Measurements from ENCODE around the gene LRRC4C. TPM values are rescaled to one million over a fixed set of nuclear protein-coding genes. Genes with fewer than 3 reads are reported as not detected.

Gene LRRC4C
- total and polyA plus RNA-seq, 11 donors = 0.08 to 1.2 (median 0.48) TPM; not detected in 1

- ATAC-seq = no peak
- no peak for TF ChIP-seq POLR2A (IDR thresholded peaks at IDR 0.05)
- TF ChIP-seq, protein P1, sequence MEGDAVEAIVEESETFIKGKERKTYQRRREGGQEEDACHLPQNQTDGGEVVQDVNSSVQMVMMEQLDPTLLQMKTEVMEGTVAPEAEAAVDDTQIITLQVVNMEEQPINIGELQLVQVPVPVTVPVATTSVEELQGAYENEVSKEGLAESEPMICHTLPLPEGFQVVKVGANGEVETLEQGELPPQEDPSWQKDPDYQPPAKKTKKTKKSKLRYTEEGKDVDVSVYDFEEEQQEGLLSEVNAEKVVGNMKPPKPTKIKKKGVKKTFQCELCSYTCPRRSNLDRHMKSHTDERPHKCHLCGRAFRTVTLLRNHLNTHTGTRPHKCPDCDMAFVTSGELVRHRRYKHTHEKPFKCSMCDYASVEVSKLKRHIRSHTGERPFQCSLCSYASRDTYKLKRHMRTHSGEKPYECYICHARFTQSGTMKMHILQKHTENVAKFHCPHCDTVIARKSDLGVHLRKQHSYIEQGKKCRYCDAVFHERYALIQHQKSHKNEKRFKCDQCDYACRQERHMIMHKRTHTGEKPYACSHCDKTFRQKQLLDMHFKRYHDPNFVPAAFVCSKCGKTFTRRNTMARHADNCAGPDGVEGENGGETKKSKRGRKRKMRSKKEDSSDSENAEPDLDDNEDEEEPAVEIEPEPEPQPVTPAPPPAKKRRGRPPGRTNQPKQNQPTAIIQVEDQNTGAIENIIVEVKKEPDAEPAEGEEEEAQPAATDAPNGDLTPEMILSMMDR (IDR thresholded peaks at IDR 0.05) = no peak
- 52 to 60% (median 55%) methylated on average over 1 of the region's 1 CpG for WGBS, 4 donors
- no peak for DNase-seq
- no peaks in the 10 kb centered on the region for H3K4me1 ChIP-seq
- H3K9me3 ChIP-seq = no peaks in the 10 kb centered on the region
- no peak overlapping the region for H3K27ac ChIP-seq
- no peak overlapping the region for H3K4me3 ChIP-seq
- no peaks in the 10 kb centered on the region for H3K27me3 ChIP-seq
- H3K36me3 ChIP-seq = no peaks in the 10 kb centered on the region
- intact Hi-C loops (cut with DNase I) = no loop called here
These were observed 284.0 kb downstream of the LRRC4C start for GRCh38 chr11:41175304-41175972.

GRCh38 chr11:41146326-41146725, 313.1 kb downstream of the LRRC4C start:
- Histone ChIP-seq H3K27ac (no peak overlapping the region), H3K9me3 (peaks cover 0 to 7% (median 0%) of the 10 kb centered on the region in 12 donors), H3K4me1 (no peaks in the 10 kb centered on the region), H3K36me3 (no peaks in the 10 kb centered on the region), H3K27me3 (no peaks in the 10 kb centered on the region), H3K4me3 (no peak overlapping the region)
- intact Hi-C loops (cut with DNase I) = no loop called here
- ATAC-seq = no peak
- 51 to 62% (median 55%) methylated on average over 2 of the region's 2 CpGs for WGBS, 4 donors
- no peak for DNase-seq
- TF ChIP-seq POLR2A (IDR thresholded peaks at IDR 0.05) = no peak
- TF ChIP-seq, protein P1 (IDR thresholded peaks at IDR 0.05) = no peak

- no peaks in the 10 kb centered on the region for H3K4me1 ChIP-seq
- WGBS, 4 donors = 80 to 89% (median 82%) methylated on average over 5 of the region's 5 CpGs
- no peak overlapping the region for H3K4me3 ChIP-seq
- intact Hi-C loops (cut with DNase I) = no loop called here
- H3K27ac ChIP-seq = no peak overlapping the region
- TF ChIP-seq POLR2A (IDR thresholded peaks at IDR 0.05) = no peak
- TF ChIP-seq, protein P1 (IDR thresholded peaks at IDR 0.05) = no peak
- DNase-seq = no peak
- H3K27me3 ChIP-seq = no peaks in the 10 kb centered on the region
- no peaks in the 10 kb centered on the region for H3K36me3 ChIP-seq
- ATAC-seq = no peak
- H3K9me3 ChIP-seq = peaks cover 0 to 7% (median 0%) of the 10 kb centered on the region in 12 donors
These were observed 314.0 kb downstream of the LRRC4C start for GRCh38 chr11:41145420-41145819.

GRCh38 chr11:41134971-41135370, 324.5 kb downstream of the LRRC4C start:
- Histone ChIP-seq H3K36me3 (no peaks in the 10 kb centered on the region), H3K4me3 (no peak overlapping the region), H3K27me3 (no peaks in the 10 kb centered on the region), H3K9me3 (no peaks in the 10 kb centered on the region), H3K4me1 (no peaks in the 10 kb centered on the region), H3K27ac (no peak overlapping the region)
- TF ChIP-seq, protein P1 (IDR thresholded peaks at IDR 0.05) = no peak
- TF ChIP-seq POLR2A (IDR thresholded peaks at IDR 0.05) = no peak
- 12 to 25% (median 16%) methylated on average over 1 of the region's 1 CpG for WGBS, 4 donors
- DNase-seq (no peak), ATAC-seq (no peak)
- intact Hi-C loops (cut with DNase I) = no loop called here

Measured in heart left ventricle (tissue), 16 donors.